ENCODE data around the gene RPS19BP1. TPM values are rescaled to one million over a fixed set of nuclear protein-coding genes. Genes with fewer than 3 reads are reported as not detected.
"Not testable (repeated sequence)": the region's sequence is repeated elsewhere in the genome, so short reads cannot be mapped to it uniquely, and the experiment has no call there.

RPS19BP1 gene
- total RNA-seq, 2 experiments from 2014 or later = 66.5 to 71.4 TPM

DNA sequence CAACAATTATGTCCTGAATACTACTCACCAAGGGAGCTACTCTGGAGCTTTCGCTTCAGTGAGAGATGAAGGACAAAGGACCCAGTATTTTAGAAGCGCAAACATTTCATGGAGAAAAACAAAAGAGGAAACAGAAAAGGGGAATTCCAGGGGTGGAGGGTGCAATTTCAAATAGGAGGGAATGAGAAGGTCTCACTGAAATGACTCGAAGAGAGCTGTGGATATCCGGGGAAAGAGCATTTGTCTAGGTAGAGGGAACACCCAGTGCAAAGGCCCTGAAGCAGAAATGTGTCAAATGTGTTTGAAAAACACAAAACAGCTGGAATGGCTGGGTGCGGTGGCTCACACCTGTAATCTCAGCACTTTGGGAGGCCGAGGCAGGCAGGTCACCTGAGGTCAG, 2.4 kb downstream of the RPS19BP1 start:
- DNase-seq (no peak), ATAC-seq (ENCODE audit: low read depth) (no peak)
- Mint-ChIP-seq H3K9me3 (no peaks in the 10 kb centered on the region), H3K4me1 (peaks cover 59% of the 10 kb centered on the region), H3K4me3 (peak overlapping the region; percentile 67), H3K36me3 (peaks cover 26% of the 10 kb centered on the region), H3K27ac (peak overlapping the region; percentile 43), H3K27me3 (no peaks in the 10 kb centered on the region)
- POLR2A ChIA-PET = interaction anchor here (2.1 to 8.6 kb wide), 4 partner anchors 10 to 212 kb away, joined by 8 to 80 read pairs (median 60); partner anchors contain the start of genes ATF4 and RPL3

DNA sequence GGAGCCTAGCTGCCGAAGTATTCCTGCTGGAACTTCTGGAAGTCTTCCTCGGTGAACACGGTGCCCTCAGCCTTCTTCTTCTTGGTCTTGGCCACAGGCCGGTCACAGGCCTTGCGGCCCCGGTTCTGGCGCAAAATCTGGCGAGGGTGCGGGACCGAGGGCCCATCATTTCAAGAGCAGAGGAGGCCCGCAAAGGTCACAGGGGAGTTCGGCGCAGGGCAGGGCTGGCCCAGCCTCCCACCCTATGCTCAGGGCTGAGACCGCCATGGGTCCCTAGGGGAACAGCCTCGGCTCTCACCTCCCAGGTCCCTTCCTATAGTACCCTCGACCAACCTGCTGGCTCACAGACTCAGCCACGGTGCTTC, 3.1 kb downstream of the RPS19BP1 start:
- POLR2A ChIA-PET = interaction anchor here (0.8 to 8.6 kb wide), 15 partner anchors 9 to 651 kb away, joined by 3 to 80 read pairs (median 6); partner anchors contain the start of genes ATF4, MIEF1, RPL3 and TAB1
- ATAC-seq (ENCODE audit: low read depth) = no peak
- no peaks in the 10 kb centered on the region for H3K9me3 Mint-ChIP-seq
- no peaks in the 10 kb centered on the region for H3K27me3 Mint-ChIP-seq
- H3K4me1 Mint-ChIP-seq = peaks cover 65% of the 10 kb centered on the region
- DNase-seq = no peak
- H3K27ac Mint-ChIP-seq = peak overlapping the region; percentile 43
- peaks cover 32% of the 10 kb centered on the region for H3K36me3 Mint-ChIP-seq
- peak overlapping the region; percentile 67 for H3K4me3 Mint-ChIP-seq

DNA sequence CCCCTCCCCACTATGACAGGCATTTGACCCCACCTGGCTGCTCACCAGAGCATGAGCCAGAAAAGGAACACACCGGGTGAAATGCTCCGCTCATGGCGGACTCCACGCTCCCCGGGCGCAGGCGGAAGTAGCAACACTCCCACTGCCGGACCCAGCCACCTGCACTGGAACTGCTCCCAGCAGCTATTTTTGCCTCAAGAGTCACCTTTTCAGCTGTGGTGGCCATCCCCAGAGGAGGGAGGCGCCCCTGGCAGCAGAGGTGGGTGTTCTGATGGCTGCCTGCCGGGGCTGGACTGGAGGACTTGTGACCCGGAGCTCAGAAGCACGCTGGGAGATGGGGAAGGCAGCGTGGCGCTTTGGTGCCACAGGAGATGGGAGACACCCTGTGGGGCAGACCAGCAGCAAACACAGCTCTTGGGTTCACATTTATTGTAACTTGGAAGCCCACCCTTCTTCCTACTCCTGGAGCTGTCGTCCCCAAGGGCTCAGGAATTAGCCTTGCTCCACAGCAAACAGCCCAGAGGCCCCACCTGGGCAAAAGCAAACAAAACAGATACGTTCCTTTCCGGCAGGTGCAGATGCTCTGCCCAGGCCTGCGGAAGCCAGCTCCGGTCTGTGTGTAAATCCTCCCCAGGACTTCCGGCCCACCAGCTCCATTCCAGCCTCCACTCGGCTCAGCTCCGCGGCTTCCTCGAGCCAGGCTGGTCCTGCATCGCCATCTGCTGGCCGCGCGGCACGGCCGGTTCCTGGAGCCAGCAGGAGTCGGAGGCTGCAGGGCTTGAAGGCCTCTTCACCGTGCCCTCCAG, 3.7 kb downstream of the RPS19BP1 start:
- ATAC-seq (ENCODE audit: low read depth) = peak; percentile 38
- Mint-ChIP-seq H3K9me3 (no peaks in the 10 kb centered on the region), H3K27me3 (no peaks in the 10 kb centered on the region), H3K4me1 (peaks cover 66% of the 10 kb centered on the region), H3K4me3 (peak overlapping the region; percentile 67), H3K36me3 (peaks cover 35% of the 10 kb centered on the region), H3K27ac (peak overlapping the region; percentile 78)
- POLR2A ChIA-PET = interaction anchor here (0.6 to 8.6 kb wide), 19 partner anchors 8 to 652 kb away, joined by 3 to 80 read pairs (median 5); partner anchors contain the start of genes ATF4, MIEF1, RPL3 and SYNGR1
- peak; percentile 93 for DNase-seq

DNA sequence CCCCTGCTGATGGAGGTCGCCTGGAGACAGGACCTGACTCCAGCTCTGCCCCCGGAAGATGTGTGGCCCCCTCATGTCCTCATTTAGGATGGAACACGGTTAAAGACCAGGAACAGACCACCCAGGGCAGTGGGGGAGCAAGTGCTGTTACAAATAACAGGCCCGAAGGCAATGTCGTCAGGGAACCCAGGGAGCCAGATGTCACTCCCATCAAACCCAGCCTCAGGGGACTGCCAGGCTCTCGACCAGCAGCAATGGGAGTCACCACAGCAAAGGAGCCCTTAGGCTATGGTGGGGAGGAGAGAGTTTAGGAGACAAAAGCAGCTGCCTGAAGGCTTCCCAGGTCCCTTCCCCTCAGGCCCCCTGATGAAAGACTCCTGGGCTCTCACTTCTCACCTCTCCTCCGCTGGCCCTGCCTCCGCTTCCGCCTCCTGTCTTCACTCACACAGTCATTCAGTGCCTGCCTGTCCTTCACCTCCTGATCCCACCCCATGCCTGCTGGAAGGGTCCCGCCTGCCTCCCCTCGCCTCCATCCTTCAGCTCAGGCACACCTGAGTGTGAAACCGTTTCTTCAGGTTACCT, 4.4 kb downstream of the RPS19BP1 start:
- no peaks in the 10 kb centered on the region for H3K27me3 Mint-ChIP-seq
- ATAC-seq (ENCODE audit: low read depth) = no peak
- H3K4me1 Mint-ChIP-seq = peaks cover 69% of the 10 kb centered on the region
- POLR2A ChIA-PET = interaction anchor here (1.0 to 8.6 kb wide), 11 partner anchors 8 to 516 kb away, joined by 3 to 80 read pairs (median 9); partner anchors contain the start of genes ATF4, MIEF1, RPL3 and TAB1
- H3K27ac Mint-ChIP-seq = peak overlapping the region; percentile 78
- peaks cover 38% of the 10 kb centered on the region for H3K36me3 Mint-ChIP-seq
- DNase-seq = no peak
- peak overlapping the region; percentile 67 for H3K4me3 Mint-ChIP-seq
- H3K9me3 Mint-ChIP-seq = no peaks in the 10 kb centered on the region

DNA sequence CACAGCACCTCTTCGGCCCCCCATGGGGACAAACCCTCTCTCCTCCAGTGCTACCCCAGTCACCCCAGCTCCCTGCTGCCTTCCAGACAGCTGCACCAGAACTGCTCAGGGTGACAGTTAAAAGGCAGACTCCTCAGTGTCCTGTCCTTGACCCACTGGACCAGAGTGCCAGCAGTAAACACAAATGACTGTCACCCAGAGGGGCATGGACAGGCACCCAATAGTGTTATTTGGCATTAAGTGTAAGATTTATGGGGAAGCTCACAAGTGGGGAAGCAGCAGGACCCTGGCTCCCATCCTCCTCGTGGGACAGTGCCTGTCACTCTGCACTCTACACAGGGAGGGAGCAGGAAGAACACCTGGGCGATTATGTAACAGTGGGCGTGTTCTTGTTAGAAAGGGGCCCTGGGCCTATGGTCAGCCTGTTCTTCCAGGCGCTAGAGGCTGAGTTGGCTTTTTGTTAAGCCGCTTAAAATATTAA, 5.0 kb downstream of the RPS19BP1 start:
- Mint-ChIP-seq H3K4me3 (no peak overlapping the region), H3K9me3 (no peaks in the 10 kb centered on the region), H3K27ac (peak overlapping the region; percentile 81), H3K4me1 (peaks cover 75% of the 10 kb centered on the region), H3K27me3 (no peaks in the 10 kb centered on the region), H3K36me3 (peaks cover 45% of the 10 kb centered on the region)
- DNase-seq (no peak), ATAC-seq (ENCODE audit: low read depth) (no peak)
- POLR2A ChIA-PET = interaction anchor here (5.6 to 8.6 kb wide), 2 partner anchors 7 to 209 kb away, joined by 80 read pairs; partner anchors contain the start of genes ATF4 and RPL3

DNA sequence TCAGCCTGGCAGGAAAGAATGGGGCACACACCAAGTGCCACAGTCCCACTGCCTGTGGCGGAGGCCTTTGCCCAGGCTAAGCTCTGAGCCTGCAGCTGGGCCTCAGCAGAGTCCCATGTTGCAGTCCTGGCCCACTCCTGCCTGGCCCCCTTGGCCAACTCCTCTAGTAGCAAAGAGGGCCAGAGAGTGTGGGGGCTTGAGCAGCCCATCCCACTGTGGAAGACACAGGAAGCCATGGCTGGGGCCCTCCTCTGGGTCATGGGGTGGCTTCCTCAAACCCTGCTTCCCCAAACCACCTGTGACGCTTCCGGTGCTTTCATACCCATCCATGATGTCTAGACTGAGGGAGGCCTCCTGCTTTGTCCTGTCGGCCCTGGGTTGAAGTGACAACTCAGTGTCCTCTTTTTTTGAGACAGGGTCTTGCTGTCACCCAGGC, 5.8 kb downstream of the RPS19BP1 start:
- Mint-ChIP-seq H3K9me3 (no peaks in the 10 kb centered on the region), H3K27me3 (no peaks in the 10 kb centered on the region), H3K27ac (peak overlapping the region; percentile 81), H3K4me1 (peaks cover 79% of the 10 kb centered on the region), H3K36me3 (peaks cover 51% of the 10 kb centered on the region), H3K4me3 (peak overlapping the region; percentile 42)
- peak; percentile 27 for ATAC-seq (ENCODE audit: low read depth)
- DNase-seq = peak; percentile 59
- POLR2A ChIA-PET = interaction anchor here (0.5 to 8.6 kb wide), 5 partner anchors 23 to 772 kb away, joined by 3 to 80 read pairs (median 4); partner anchors contain the start of gene RPL3

DNA sequence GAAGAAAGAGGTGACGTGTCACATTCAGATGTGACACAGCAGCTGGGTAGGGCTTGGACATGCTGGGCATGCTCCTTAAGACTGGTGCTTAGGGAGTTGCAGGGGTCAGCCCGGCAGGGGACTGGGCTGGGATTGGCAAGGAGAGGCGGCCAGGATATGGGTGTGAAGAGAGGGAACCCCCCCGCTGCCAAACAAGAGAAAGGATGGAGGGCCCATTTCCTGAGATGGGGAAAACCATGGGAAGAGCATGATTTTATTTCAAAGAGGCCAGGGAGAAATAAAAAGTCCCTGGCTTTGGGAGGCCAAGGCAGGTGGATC, 6.9 kb downstream of the RPS19BP1 start:
- DNase-seq (no peak), ATAC-seq (ENCODE audit: low read depth) (no peak)
- Mint-ChIP-seq H3K9me3 (no peaks in the 10 kb centered on the region), H3K4me3 (peak overlapping the region; percentile 51), H3K27ac (peak overlapping the region; percentile 81), H3K4me1 (peaks cover 72% of the 10 kb centered on the region), H3K36me3 (peaks cover 57% of the 10 kb centered on the region), H3K27me3 (no peaks in the 10 kb centered on the region)
- POLR2A ChIA-PET = interaction anchor here (1.2 to 8.6 kb wide), 2 partner anchors 22 to 208 kb away, joined by 4 to 80 read pairs; partner anchors contain the start of gene RPL3

DNA sequence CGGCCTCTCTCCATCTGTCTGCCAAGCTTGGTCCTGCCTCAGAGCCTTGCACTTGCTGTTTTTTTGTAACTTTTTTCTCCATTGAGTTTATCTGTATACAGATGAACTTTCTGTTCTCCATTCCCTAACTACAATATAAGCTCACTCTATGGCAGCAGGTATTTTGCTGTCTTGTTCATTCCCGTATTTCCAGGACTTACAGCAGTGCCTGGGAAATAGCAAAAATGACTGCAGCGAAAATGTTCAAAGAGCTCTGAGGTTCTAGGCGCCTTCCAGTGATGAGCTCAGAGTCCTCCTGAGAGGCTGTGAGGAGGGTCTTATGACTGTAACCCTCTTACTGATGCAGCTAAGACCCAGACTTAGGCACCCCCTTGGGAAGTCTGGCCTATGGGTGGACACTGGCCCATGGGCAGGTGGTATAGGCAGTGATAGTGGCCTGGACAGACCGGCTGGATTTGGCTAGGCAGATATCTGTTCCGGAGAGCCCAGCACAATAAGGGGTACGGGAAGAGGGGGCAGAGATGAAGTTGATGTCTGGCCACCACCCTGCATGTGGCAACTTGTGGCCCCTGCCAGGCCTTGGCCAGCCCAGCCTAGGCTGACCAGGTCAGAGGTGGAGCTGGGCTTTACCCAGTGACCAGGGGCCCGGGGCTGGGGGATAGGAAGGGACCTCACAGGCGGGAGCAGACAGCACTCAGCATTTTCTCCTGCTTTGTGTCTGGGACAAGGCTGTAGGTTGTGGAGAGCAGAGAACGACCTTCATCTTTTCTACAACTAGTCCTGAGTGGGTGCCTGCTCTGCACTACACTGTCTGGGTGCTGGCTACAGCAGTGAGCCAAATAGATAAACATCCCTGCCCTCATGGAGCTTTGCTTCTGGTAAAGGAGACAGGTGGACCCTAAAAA, 7.5 kb downstream of the RPS19BP1 start:
- H3K27me3 Mint-ChIP-seq = no peaks in the 10 kb centered on the region
- POLR2A ChIA-PET = interaction anchor here (1.4 to 8.6 kb wide), 2 partner anchors 8 to 207 kb away, joined by 4 to 80 read pairs; partner anchors contain the start of genes RPL3 and RPS19BP1

DNA sequence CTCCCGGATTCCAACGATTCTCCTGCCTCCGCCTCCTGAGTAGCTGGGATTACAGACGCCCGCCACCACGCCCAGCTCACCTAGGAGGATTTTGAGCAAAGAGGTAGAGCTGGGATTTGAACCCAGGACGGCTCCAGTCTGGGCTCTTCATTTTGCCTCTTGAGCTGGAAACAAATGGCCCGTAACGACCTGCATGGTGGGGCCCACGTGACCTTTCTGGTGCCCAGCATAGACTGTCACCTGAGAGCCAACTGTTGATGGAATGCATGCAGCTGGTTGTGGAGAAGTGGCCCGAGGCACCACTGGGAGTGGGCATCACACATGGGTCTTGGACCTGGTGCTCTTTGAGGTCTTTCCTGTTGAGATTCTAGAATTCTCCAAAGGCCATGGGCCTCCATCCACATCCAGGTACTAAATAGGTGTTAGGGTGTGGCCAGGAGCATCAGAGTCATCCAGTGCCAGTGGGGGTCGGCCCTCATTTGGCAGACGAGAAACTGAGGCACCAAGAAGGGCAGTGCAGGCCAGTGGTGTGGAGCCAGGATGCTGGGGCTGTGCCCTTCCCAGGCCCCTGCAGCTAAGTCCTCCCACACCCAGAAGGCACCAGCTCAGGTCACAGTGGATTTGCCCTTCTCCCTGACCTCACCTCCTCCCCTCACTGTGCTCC, 8.3 kb downstream of the RPS19BP1 start:
- peak overlapping the region; percentile 56 for H3K4me3 Mint-ChIP-seq
- peak overlapping the region; percentile 90 for H3K27ac Mint-ChIP-seq
- POLR2A ChIA-PET = interaction anchor here (0.7 to 8.6 kb wide), 6 partner anchors 8 to 206 kb away, joined by 4 to 80 read pairs (median 9); partner anchors contain the start of genes MIEF1, RPL3 and RPS19BP1
- DNase-seq (no peak), ATAC-seq (ENCODE audit: low read depth) (no peak)
- no peaks in the 10 kb centered on the region for H3K9me3 Mint-ChIP-seq
- H3K27me3 Mint-ChIP-seq = no peaks in the 10 kb centered on the region
- peaks cover 55% of the 10 kb centered on the region for H3K36me3 Mint-ChIP-seq
- H3K4me1 Mint-ChIP-seq = peaks cover 68% of the 10 kb centered on the region

More for the DNA sequence above, 7.5 kb downstream of the RPS19BP1 start:
- H3K4me1 Mint-ChIP-seq = peaks cover 71% of the 10 kb centered on the region
- peak overlapping the region; percentile 90 for H3K27ac Mint-ChIP-seq
- ATAC-seq (ENCODE audit: low read depth) (no peak), DNase-seq (no peak)
- peak overlapping the region; percentile 56 for H3K4me3 Mint-ChIP-seq
- no peaks in the 10 kb centered on the region for H3K9me3 Mint-ChIP-seq
- H3K36me3 Mint-ChIP-seq = peaks cover 56% of the 10 kb centered on the region

DNA sequence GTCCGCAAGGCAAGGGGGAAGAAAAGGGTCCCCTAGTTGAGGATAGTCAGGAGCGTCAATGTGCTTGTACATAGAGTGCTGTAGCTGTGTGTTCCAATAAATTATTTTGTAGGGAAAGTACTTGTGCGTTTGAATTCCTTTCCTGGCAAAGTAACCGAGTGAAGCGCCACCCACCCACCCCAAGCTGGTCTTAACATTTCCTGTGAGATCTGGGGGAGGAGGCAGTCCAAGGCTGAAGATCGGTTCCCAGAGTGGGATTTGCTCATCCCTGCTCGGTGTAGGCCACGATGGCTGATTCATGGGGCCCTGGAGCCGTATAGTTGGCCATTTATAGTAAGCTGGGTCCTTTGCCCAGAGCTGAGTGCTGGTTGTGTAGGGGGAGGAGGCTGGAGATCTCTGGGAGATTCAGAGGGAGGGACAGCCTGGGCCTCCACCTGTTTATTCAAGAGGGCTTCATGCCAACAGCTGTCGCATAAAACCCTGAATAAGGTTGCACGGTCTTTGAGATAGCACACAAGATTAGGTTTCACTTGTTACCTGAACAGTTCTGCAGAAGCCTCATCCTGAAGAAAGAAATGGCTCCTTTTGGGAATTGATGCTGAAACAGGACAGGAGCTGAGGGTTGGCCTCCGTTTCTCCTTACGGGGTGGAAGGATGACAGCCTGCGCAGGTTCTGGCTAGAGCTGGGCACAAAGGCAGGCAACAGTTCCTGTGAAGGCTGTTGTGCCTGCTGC, 9.8 kb downstream of the RPS19BP1 start:
- no peak for ATAC-seq (ENCODE audit: low read depth)
- no peak for DNase-seq
- Mint-ChIP-seq H3K4me1 (peaks cover 66% of the 10 kb centered on the region), H3K9me3 (no peaks in the 10 kb centered on the region), H3K27me3 (no peaks in the 10 kb centered on the region), H3K27ac (peak overlapping the region; percentile 99), H3K4me3 (peak overlapping the region; percentile 96), H3K36me3 (peaks cover 49% of the 10 kb centered on the region)
- POLR2A ChIA-PET = interaction anchor here (0.6 to 4.7 kb wide), 8 partner anchors 9 to 531 kb away, joined by 3 to 59 read pairs (median 8); partner anchors contain the start of genes MIEF1, RPL3 and RPS19BP1

DNA sequence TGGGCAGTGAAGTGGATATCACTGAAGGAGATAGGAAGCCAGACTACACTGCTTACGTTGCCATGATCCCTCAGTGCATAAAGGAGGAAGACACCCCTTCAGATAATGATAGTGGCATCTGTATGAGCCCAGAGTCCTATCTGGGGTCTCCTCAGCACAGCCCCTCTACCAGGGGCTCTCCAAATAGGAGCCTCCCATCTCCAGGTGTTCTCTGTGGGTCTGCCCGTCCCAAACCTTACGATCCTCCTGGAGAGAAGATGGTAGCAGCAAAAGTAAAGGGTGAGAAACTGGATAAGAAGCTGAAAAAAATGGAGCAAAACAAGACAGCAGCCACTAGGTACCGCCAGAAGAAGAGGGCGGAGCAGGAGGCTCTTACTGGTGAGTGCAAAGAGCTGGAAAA, 10.5 kb downstream of the RPS19BP1 start:
- POLR2A ChIA-PET = interaction anchor here (0.6 to 4.7 kb wide), 7 partner anchors 10 to 522 kb away, joined by 3 to 59 read pairs (median 11); partner anchors contain the start of genes MIEF1, RPL3 and RPS19BP1

More for the DNA sequence above, 10.5 kb downstream of the RPS19BP1 start:
- H3K4me3 Mint-ChIP-seq = peak overlapping the region; percentile 96
- H3K9me3 Mint-ChIP-seq; ATAC-seq (ENCODE audit: low read depth); DNase-seq; H3K27me3 Mint-ChIP-seq: not testable (repeated sequence)
- H3K36me3 Mint-ChIP-seq = peaks cover 47% of the 10 kb centered on the region
- H3K4me1 Mint-ChIP-seq = peaks cover 60% of the 10 kb centered on the region
- H3K27ac Mint-ChIP-seq = peak overlapping the region; percentile 99
